ENCODE results near the gene CHMP6. TPM values are rescaled to one million over a fixed set of nuclear protein-coding genes. Genes with fewer than 3 reads are reported as not detected.

CHMP6 gene
- total RNA-seq, 1 donor from 2014 or later: 31.1 TPM

GRCh38 chr17:81037026-81037797 is 45.6 kb downstream of the CHMP6 start:
- no peak for TF ChIP-seq CTCF (IDR thresholded peaks at IDR 0.05)
- Mint-ChIP-seq H3K27me3 (ENCODE audit: unreplicated experiment) (no peaks in the 10 kb centered on the region), H3K27ac (ENCODE audit: unreplicated experiment) (no peak overlapping the region), H3K4me1 (ENCODE audit: unreplicated experiment) (peaks cover 66% of the 10 kb centered on the region), H3K9me3 (ENCODE audit: unreplicated experiment) (no peaks in the 10 kb centered on the region), H3K36me3 (ENCODE audit: unreplicated experiment) (peaks cover 2% of the 10 kb centered on the region), H3K4me3 (ENCODE audit: unreplicated experiment) (peak overlapping the region; percentile 85)
- no peak for DNase-seq (ENCODE audit: extremely low spot score, unreplicated experiment)

- Mint-ChIP-seq H3K4me1 (ENCODE audit: unreplicated experiment) (peaks cover 69% of the 10 kb centered on the region), H3K9me3 (ENCODE audit: unreplicated experiment) (no peaks in the 10 kb centered on the region), H3K27me3 (ENCODE audit: unreplicated experiment) (no peaks in the 10 kb centered on the region), H3K4me3 (ENCODE audit: unreplicated experiment) (no peak overlapping the region), H3K36me3 (ENCODE audit: unreplicated experiment) (peaks cover 2% of the 10 kb centered on the region), H3K27ac (ENCODE audit: unreplicated experiment) (no peak overlapping the region)
- TF ChIP-seq CTCF (IDR thresholded peaks at IDR 0.05): no peak
- DNase-seq (ENCODE audit: extremely low spot score, unreplicated experiment): no peak
These were observed 46.4 kb downstream of the CHMP6 start for GRCh38 chr17:81037798-81038733.

- Mint-ChIP-seq H3K27ac (ENCODE audit: unreplicated experiment) (no peak overlapping the region), H3K36me3 (ENCODE audit: unreplicated experiment) (peaks cover 2% of the 10 kb centered on the region), H3K4me1 (ENCODE audit: unreplicated experiment) (peaks cover 68% of the 10 kb centered on the region), H3K27me3 (ENCODE audit: unreplicated experiment) (no peaks in the 10 kb centered on the region), H3K9me3 (ENCODE audit: unreplicated experiment) (no peaks in the 10 kb centered on the region), H3K4me3 (ENCODE audit: unreplicated experiment) (no peak overlapping the region)
- no peak for TF ChIP-seq CTCF (IDR thresholded peaks at IDR 0.05)
- no peak for DNase-seq (ENCODE audit: extremely low spot score, unreplicated experiment)
These were observed 47.5 kb downstream of the CHMP6 start for GRCh38 chr17:81039096-81039495.

GRCh38 chr17:81039854-81040758 is 48.5 kb downstream of the CHMP6 start:
- DNase-seq (ENCODE audit: extremely low spot score, unreplicated experiment): no peak
- peaks cover 2% of the 10 kb centered on the region for H3K36me3 Mint-ChIP-seq (ENCODE audit: unreplicated experiment)
- H3K9me3 Mint-ChIP-seq (ENCODE audit: unreplicated experiment): no peaks in the 10 kb centered on the region
- peak overlapping the region; percentile 75 for H3K27ac Mint-ChIP-seq (ENCODE audit: unreplicated experiment)
- no peak for TF ChIP-seq CTCF (IDR thresholded peaks at IDR 0.05)
- no peak overlapping the region for H3K4me3 Mint-ChIP-seq (ENCODE audit: unreplicated experiment)
- peaks cover 76% of the 10 kb centered on the region for H3K4me1 Mint-ChIP-seq (ENCODE audit: unreplicated experiment)
- no peaks in the 10 kb centered on the region for H3K27me3 Mint-ChIP-seq (ENCODE audit: unreplicated experiment)
